HG02642 (cell line): ENCODE measurements around the gene GPR183.

Experiments used
- ATAC-seq: cut with Tn5 transposase; IDR thresholded peaks from one replicate; pipeline ENCODE4 v1.9.1; 2021; ENCODE audit warnings: mild to moderate bottlenecking; ENCODE audit not compliant: unreplicated experiment, poor library complexity

The GPR183 gene

GRCh38 chr13:99307247-99307646 lies at the start of gene GPR183:
Gene GPR183, minus strand, starts transcription at chr13:99307399. Its CDS starts 11,254 bp downstream, at chr13:99296145.
- ATAC-seq = peak; percentile 53

- ATAC-seq = peak; percentile 46
Measured at GRCh38 chr13:99356262-99357091, 49.3 kb upstream of the GPR183 start.

- ATAC-seq = no peak
Measured at GRCh38 chr13:99356012-99356261, 48.7 kb upstream of the GPR183 start.

- ATAC-seq = no peak
Measured at GRCh38 chr13:99355267-99356011, 48.2 kb upstream of the GPR183 start.

GRCh38 chr13:99354371-99354951 lies 47.3 kb upstream of the GPR183 start:
- peak; percentile 25 for ATAC-seq

GRCh38 chr13:99353836-99354235 lies 46.6 kb upstream of the GPR183 start:
- peak; percentile 4 for ATAC-seq

GRCh38 chr13:99353246-99353600 lies 46.0 kb upstream of the GPR183 start:
- no peak for ATAC-seq

- no peak for ATAC-seq
Measured at GRCh38 chr13:99352351-99353245, 45.4 kb upstream of the GPR183 start.

GRCh38 chr13:99351772-99352171 lies 44.6 kb upstream of the GPR183 start:
- no peak for ATAC-seq

- no peak for ATAC-seq
Measured at GRCh38 chr13:99350191-99350590, 43.0 kb upstream of the GPR183 start.

GRCh38 chr13:99347911-99348451 lies 40.8 kb upstream of the GPR183 start:
- ATAC-seq = peak; percentile 65

- ATAC-seq = peak; percentile 7
Measured at GRCh38 chr13:99347335-99347878, 40.2 kb upstream of the GPR183 start.

GRCh38 chr13:99346335-99347042 lies 39.3 kb upstream of the GPR183 start:
- no peak for ATAC-seq

GRCh38 chr13:99345345-99345744 lies 38.1 kb upstream of the GPR183 start:
- ATAC-seq = no peak

GRCh38 chr13:99344610-99345208 lies 37.5 kb upstream of the GPR183 start:
- ATAC-seq = no peak

GRCh38 chr13:99342723-99343315 lies 35.6 kb upstream of the GPR183 start:
- no peak for ATAC-seq

GRCh38 chr13:99341969-99342722 lies 34.9 kb upstream of the GPR183 start:
- no peak for ATAC-seq

- ATAC-seq = no peak
Measured at GRCh38 chr13:99340638-99341037, 33.4 kb upstream of the GPR183 start.
